Measurements from ENCODE around the gene VAV3. TPM values are rescaled to one million over a fixed set of nuclear protein-coding genes. Genes with fewer than 3 reads are reported as not detected.

The VAV3 gene
- total RNA-seq, 1 experiment from 2014 or later, result 0.57 TPM

GRCh38 chr1:107781245-107781644 is 183.7 kb downstream of the VAV3 start:
- no peak overlapping the region for H3K4me3 Mint-ChIP-seq (ENCODE audit: unreplicated experiment)
- CTCF ChIA-PET, result interaction anchor here (2.6 kb wide), 1 partner anchor 345 kb away, joined by 59 read pairs; no protein-coding TSS in a partner anchor
- H3K27me3 ChIP-seq (replicated peaks; ENCODE audit: control insufficient read depth, insufficient read depth, low read length), result no peaks in the 10 kb centered on the region

GRCh38 chr1:107777664-107778047 is 187.3 kb downstream of the VAV3 start:
- no peak overlapping the region for H3K27ac Mint-ChIP-seq (ENCODE audit: unreplicated experiment)
- no TSS peak for BruUV-seq (replicated peaks)
- Histone ChIP-seq H3K4me1 (no peaks in the 10 kb centered on the region), H3K36me3 (ENCODE audit: control insufficient read depth, insufficient read depth, low read length) (no peaks in the 10 kb centered on the region), H3K9me3 (no peaks in the 10 kb centered on the region), H3K27me3 (replicated peaks; ENCODE audit: control insufficient read depth, insufficient read depth, low read length) (no peaks in the 10 kb centered on the region), H3K4me3 (ENCODE audit: low read depth, low read length) (no peak overlapping the region)
- H3K27me3 Mint-ChIP-seq (ENCODE audit: insufficient read depth, unreplicated experiment), result peaks cover 5% of the 10 kb centered on the region
- no peak overlapping the region for H3K4me3 Mint-ChIP-seq (ENCODE audit: unreplicated experiment)
- no peaks in the 10 kb centered on the region for H3K4me1 Mint-ChIP-seq (ENCODE audit: low read depth, unreplicated experiment)
- POLR2A ChIA-PET, result no interaction called here
- CTCF ChIA-PET, result interaction anchor here (0.6 kb wide), 1 partner anchor 336 kb away, joined by 4 read pairs; no protein-coding TSS in a partner anchor
- intact Hi-C loops (cut with micrococcal nuclease; ENCODE audit: unreplicated experiment), result loop anchor here (10.0 kb wide), 1 partner anchor 217 kb away; no protein-coding TSS in a partner anchor
- TF ChIP-seq CTCF (IDR thresholded peaks at IDR 0.05; ENCODE audit: insufficient read depth in 1 of 2, low read depth in 1 of 2, low read length in 1 of 2, severe bottlenecking in 1 of 2, unreplicated experiment in 1 of 2), result no peak
- H3K9me3 Mint-ChIP-seq (ENCODE audit: unreplicated experiment), result no peaks in the 10 kb centered on the region
- DNase-seq, result no peak
- H3K36me3 Mint-ChIP-seq (ENCODE audit: insufficient read depth, unreplicated experiment), result no peaks in the 10 kb centered on the region

More at GRCh38 chr1:107781245-107781644, 183.7 kb downstream of the VAV3 start:
- Mint-ChIP-seq H3K36me3 (ENCODE audit: insufficient read depth, unreplicated experiment) (no peaks in the 10 kb centered on the region), H3K9me3 (ENCODE audit: unreplicated experiment) (no peaks in the 10 kb centered on the region), H3K4me1 (ENCODE audit: low read depth, unreplicated experiment) (no peaks in the 10 kb centered on the region), H3K27ac (ENCODE audit: unreplicated experiment) (no peak overlapping the region), H3K27me3 (ENCODE audit: insufficient read depth, unreplicated experiment) (peaks cover 5% of the 10 kb centered on the region)
- POLR2A ChIA-PET, result no interaction called here
- Histone ChIP-seq H3K4me1 (no peaks in the 10 kb centered on the region), H3K4me3 (ENCODE audit: low read depth, low read length) (no peak overlapping the region), H3K9me3 (no peaks in the 10 kb centered on the region), H3K36me3 (ENCODE audit: control insufficient read depth, insufficient read depth, low read length) (no peaks in the 10 kb centered on the region)
- DNase-seq, result no peak
- TF ChIP-seq CTCF (IDR thresholded peaks at IDR 0.05; ENCODE audit: insufficient read depth in 1 of 2, low read depth in 1 of 2, low read length in 1 of 2, severe bottlenecking in 1 of 2, unreplicated experiment in 1 of 2), result no peak
- intact Hi-C loops (cut with micrococcal nuclease; ENCODE audit: unreplicated experiment), result loop anchor here (5.0 kb wide), 1 partner anchor 421 kb away; the partner anchor contains the start of gene SLC25A24
- BruUV-seq (replicated peaks), result no TSS peak

- H3K36me3 Mint-ChIP-seq (ENCODE audit: insufficient read depth, unreplicated experiment), result no peaks in the 10 kb centered on the region
- DNase-seq, result no peak
- no peaks in the 10 kb centered on the region for H3K9me3 ChIP-seq
- no peak overlapping the region for H3K4me3 ChIP-seq (ENCODE audit: low read depth, low read length)
- peaks cover 5% of the 10 kb centered on the region for H3K27me3 Mint-ChIP-seq (ENCODE audit: insufficient read depth, unreplicated experiment)
- no peaks in the 10 kb centered on the region for H3K9me3 Mint-ChIP-seq (ENCODE audit: unreplicated experiment)
- no peak overlapping the region for H3K4me3 Mint-ChIP-seq (ENCODE audit: unreplicated experiment)
- intact Hi-C loops (cut with micrococcal nuclease; ENCODE audit: unreplicated experiment), result loop anchor here (10.0 kb wide), 1 partner anchor 218 kb away; no protein-coding TSS in a partner anchor
- POLR2A ChIA-PET, result no interaction called here
- H3K36me3 ChIP-seq (ENCODE audit: control insufficient read depth, insufficient read depth, low read length), result no peaks in the 10 kb centered on the region
- no peaks in the 10 kb centered on the region for H3K4me1 Mint-ChIP-seq (ENCODE audit: low read depth, unreplicated experiment)
- H3K27ac Mint-ChIP-seq (ENCODE audit: unreplicated experiment), result no peak overlapping the region
- H3K27me3 ChIP-seq (replicated peaks; ENCODE audit: control insufficient read depth, insufficient read depth, low read length), result no peaks in the 10 kb centered on the region
- TF ChIP-seq CTCF (IDR thresholded peaks at IDR 0.05; ENCODE audit: insufficient read depth in 1 of 2, low read depth in 1 of 2, low read length in 1 of 2, severe bottlenecking in 1 of 2, unreplicated experiment in 1 of 2), result no peak
- no peaks in the 10 kb centered on the region for H3K4me1 ChIP-seq
- CTCF ChIA-PET, result interaction anchor here (0.6 kb wide), 1 partner anchor 337 kb away, joined by 4 read pairs; no protein-coding TSS in a partner anchor
- BruUV-seq (replicated peaks), result no TSS peak
Observed at GRCh38 chr1:107776900-107777663, 187.9 kb downstream of the VAV3 start.

Measured in Caco-2 (cell line).